C4-2B (cell line): Measurements from ENCODE around the gene ZNF185.

ENCODE experiments used
- ZFX ChIP-seq: fragments of 450-650 bp; IDR thresholded peaks from 2 replicates; pipeline ENCODE4 v1.6.1; 2017
- TF ChIP-seq, protein P1 (sequence below): fragments of 450-650 bp; conservative IDR thresholded peaks from 2 replicates; pipeline ENCODE4 v1.5.1; 2017; ENCODE audit warnings: mild to moderate bottlenecking

- TF ChIP-seq, protein P1, sequence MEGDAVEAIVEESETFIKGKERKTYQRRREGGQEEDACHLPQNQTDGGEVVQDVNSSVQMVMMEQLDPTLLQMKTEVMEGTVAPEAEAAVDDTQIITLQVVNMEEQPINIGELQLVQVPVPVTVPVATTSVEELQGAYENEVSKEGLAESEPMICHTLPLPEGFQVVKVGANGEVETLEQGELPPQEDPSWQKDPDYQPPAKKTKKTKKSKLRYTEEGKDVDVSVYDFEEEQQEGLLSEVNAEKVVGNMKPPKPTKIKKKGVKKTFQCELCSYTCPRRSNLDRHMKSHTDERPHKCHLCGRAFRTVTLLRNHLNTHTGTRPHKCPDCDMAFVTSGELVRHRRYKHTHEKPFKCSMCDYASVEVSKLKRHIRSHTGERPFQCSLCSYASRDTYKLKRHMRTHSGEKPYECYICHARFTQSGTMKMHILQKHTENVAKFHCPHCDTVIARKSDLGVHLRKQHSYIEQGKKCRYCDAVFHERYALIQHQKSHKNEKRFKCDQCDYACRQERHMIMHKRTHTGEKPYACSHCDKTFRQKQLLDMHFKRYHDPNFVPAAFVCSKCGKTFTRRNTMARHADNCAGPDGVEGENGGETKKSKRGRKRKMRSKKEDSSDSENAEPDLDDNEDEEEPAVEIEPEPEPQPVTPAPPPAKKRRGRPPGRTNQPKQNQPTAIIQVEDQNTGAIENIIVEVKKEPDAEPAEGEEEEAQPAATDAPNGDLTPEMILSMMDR, result no peak
- no peak for TF ChIP-seq ZFX
These were observed 46.0 kb downstream of the ZNF185 start for GRCh38 chrX:152943826-152944225.
